HEK293 (cell line): ENCODE measurements around the gene N4BP2L2.

Experiments used
- BCL11B ChIP-seq: fragments of 450-650 bp; formaldehyde crosslinking; IDR thresholded peaks from 2 replicates; pipeline ENCODE4 v1.5.1; 2016; ENCODE audit warnings: low read depth, missing biosample characterization, missing genetic modification characterization
- CTCF ChIP-seq: fragments of 450-650 bp; formaldehyde crosslinking; IDR thresholded peaks from 2 replicates; pipeline ENCODE4 v1.5.1; 2016; ENCODE audit warnings: missing biosample characterization, missing genetic modification characterization
- FEZF1 ChIP-seq: fragments of 450-650 bp; formaldehyde crosslinking; IDR thresholded peaks from 2 replicates; pipeline ENCODE4 v1.5.1; 2016; ENCODE audit warnings: missing biosample characterization, missing genetic modification characterization
- HOXA7 ChIP-seq: sonication (generic); formaldehyde crosslinking; IDR thresholded peaks from 2 replicates; pipeline ENCODE4 v1.8.1; 2022; ENCODE audit warnings: missing genetic modification reagents, borderline replicate concordance
- PRDM2 ChIP-seq: fragments of 450-650 bp; formaldehyde crosslinking; IDR thresholded peaks from 2 replicates; pipeline ENCODE4 v1.5.1; 2016; ENCODE audit warnings: missing biosample characterization, missing genetic modification characterization, borderline replicate concordance
- REST ChIP-seq: fragments of 450-650 bp; formaldehyde crosslinking; IDR thresholded peaks from 2 replicates; pipeline ENCODE4 v1.5.1; 2016; ENCODE audit warnings: missing biosample characterization, missing genetic modification characterization
- SP2 ChIP-seq: fragments of 450-650 bp; formaldehyde crosslinking; IDR thresholded peaks from 2 replicates; pipeline ENCODE4 v1.5.1; 2016; ENCODE audit warnings: missing biosample characterization, missing genetic modification characterization
- TCF7L2 ChIP-seq: IDR thresholded peaks from 2 replicates; pipeline ENCODE4 v1.6.1; 2011; ENCODE audit warnings: low read depth, mild to moderate bottlenecking, inconsistent platforms, low read length, moderate library complexity, borderline replicate concordance
- ZNF114 ChIP-seq: fragments of 450-650 bp; formaldehyde crosslinking; IDR thresholded peaks from 2 replicates; pipeline ENCODE4 v1.5.0; 2017; ENCODE audit warnings: missing biosample characterization, missing genetic modification characterization
- ZNF341 ChIP-seq: fragments of 450-650 bp; formaldehyde crosslinking; IDR thresholded peaks from 2 replicates; pipeline ENCODE4; 2016; ENCODE audit warnings: low read depth, missing biosample characterization, missing genetic modification characterization
- ZNF394 ChIP-seq: fragments of 450-650 bp; formaldehyde crosslinking; IDR thresholded peaks from 2 replicates; pipeline ENCODE4 v1.5.1; 2016; ENCODE audit warnings: missing biosample characterization, missing genetic modification characterization, mild to moderate bottlenecking, moderate library complexity, borderline replicate concordance
- ZNF549 ChIP-seq: fragments of 450-650 bp; IDR thresholded peaks from 2 replicates; pipeline ENCODE4 v1.5.1; 2018; ENCODE audit warnings: missing biosample characterization, missing genetic modification characterization, mild to moderate bottlenecking, inconsistent platforms, moderate library complexity

DNA sequence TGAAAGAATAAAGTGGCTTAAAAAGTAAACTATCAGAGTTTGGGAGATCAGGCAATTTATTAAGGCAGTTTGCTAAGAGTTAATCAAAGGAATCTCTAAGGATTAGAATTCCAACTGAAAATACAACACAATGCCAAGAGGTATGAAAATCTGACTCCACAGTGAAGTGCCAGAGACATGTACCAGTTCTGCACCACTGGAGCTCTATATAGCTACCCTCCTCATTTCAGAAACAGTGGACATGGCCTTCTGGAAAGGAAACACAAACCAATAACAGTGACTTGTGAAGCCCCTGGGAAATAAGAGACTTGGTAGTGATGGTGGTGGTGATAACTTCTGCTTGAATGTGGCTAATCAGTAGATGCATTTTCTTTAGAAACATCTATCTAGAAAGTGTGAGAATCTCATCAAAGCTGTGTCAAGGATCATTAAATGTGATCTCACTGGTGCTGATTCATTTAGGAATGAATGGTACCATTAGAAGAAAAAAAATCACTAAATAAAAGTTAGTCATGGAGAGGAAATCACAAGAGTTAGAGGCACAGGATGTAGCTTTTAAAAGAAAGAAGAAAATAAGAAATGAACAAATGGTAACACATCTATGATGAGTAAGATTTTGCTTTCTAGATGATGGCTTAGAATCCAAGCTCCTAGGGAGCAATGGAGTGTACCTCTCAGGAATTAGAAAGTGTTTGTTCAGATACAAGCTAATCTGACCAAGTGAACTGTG lies 90.5 kb downstream of the N4BP2L2 start:
- TF ChIP-seq ZNF394 (tag by site-specific recombination) (no peak), CTCF (no peak), HOXA7 (CRISPR knock-in tag) (no peak), TCF7L2 (no peak), ZNF114 (tag by site-specific recombination) (no peak), REST (tag by site-specific recombination) (no peak), FEZF1 (tag by site-specific recombination) (no peak), SP2 (tag by site-specific recombination) (no peak), ZNF549 (tag by site-specific recombination) (no peak), PRDM2 (tag by site-specific recombination) (no peak), ZNF341 (tag by site-specific recombination) (no peak), BCL11B (tag by site-specific recombination) (no peak)
